Limb (tissue), 2 donors: Measurements from ENCODE around the gene CAMK1G.
A peak's percentile ranks its signal among the peaks of the same experiment; 100 is the strongest.

ENCODE experiments used
- DNase-seq, 2 donors: peaks; one replicate each; pipeline ENCODE4 v3.0.0-alpha.2; 2016; ENCODE audit errors: extremely low spot score in 2 of 2

CAMK1G gene

GRCh38 chr1:209564849-209565248, 18.7 kb upstream of the CAMK1G start:
- no peak for DNase-seq

- DNase-seq = peak; percentile 81 to 85
These were observed 17.5 kb upstream of the CAMK1G start for GRCh38 chr1:209565759-209566678.

GRCh38 chr1:209567698-209568175, 15.8 kb upstream of the CAMK1G start:
- DNase-seq = no peak

- DNase-seq = peak; percentile 57 to 79
These were observed 13.9 kb upstream of the CAMK1G start for GRCh38 chr1:209569455-209570207.

GRCh38 chr1:209570743-209571142, 12.8 kb upstream of the CAMK1G start:
- DNase-seq = no peak

GRCh38 chr1:209576392-209577197, 6.9 kb upstream of the CAMK1G start:
- peak; percentile 54 to 84 for DNase-seq

GRCh38 chr1:209577346-209577745, 6.2 kb upstream of the CAMK1G start:
- DNase-seq = no peak

GRCh38 chr1:209580577-209580976, 2.9 kb upstream of the CAMK1G start:
- DNase-seq = no peak

GRCh38 chr1:209584231-209584672, 738 bp downstream of the CAMK1G start:
- DNase-seq = peak in 1 of 2 donors; percentile 41

GRCh38 chr1:209585197-209585596, 1.7 kb downstream of the CAMK1G start:
- DNase-seq = no peak

- peak; percentile 73 to 79 for DNase-seq
These were observed 2.2 kb downstream of the CAMK1G start for GRCh38 chr1:209585672-209586071.

- no peak for DNase-seq
These were observed 2.8 kb downstream of the CAMK1G start for GRCh38 chr1:209586221-209586740.

- no peak for DNase-seq
These were observed 4.3 kb downstream of the CAMK1G start for GRCh38 chr1:209587789-209588188.

- no peak for DNase-seq
These were observed 5.9 kb downstream of the CAMK1G start for GRCh38 chr1:209589440-209589839.

- no peak for DNase-seq
These were observed 6.3 kb downstream of the CAMK1G start for GRCh38 chr1:209589863-209590262.

GRCh38 chr1:209590405-209590804, 6.9 kb downstream of the CAMK1G start:
- DNase-seq = peak in 1 of 2 donors; percentile 28

GRCh38 chr1:209593747-209594146, 10.2 kb downstream of the CAMK1G start:
- DNase-seq = no peak

- no peak for DNase-seq
These were observed 10.9 kb downstream of the CAMK1G start for GRCh38 chr1:209594440-209594839.

- no peak for DNase-seq
These were observed 11.5 kb downstream of the CAMK1G start for GRCh38 chr1:209595028-209595427.

- DNase-seq = no peak
These were observed 12.2 kb downstream of the CAMK1G start for GRCh38 chr1:209595599-209596285.

- no peak for DNase-seq
These were observed 14.0 kb downstream of the CAMK1G start for GRCh38 chr1:209597499-209597898.
